ENCODE data around the gene MDH2.
A peak's percentile ranks its signal among the peaks of the same experiment; 100 is the strongest.

DNA sequence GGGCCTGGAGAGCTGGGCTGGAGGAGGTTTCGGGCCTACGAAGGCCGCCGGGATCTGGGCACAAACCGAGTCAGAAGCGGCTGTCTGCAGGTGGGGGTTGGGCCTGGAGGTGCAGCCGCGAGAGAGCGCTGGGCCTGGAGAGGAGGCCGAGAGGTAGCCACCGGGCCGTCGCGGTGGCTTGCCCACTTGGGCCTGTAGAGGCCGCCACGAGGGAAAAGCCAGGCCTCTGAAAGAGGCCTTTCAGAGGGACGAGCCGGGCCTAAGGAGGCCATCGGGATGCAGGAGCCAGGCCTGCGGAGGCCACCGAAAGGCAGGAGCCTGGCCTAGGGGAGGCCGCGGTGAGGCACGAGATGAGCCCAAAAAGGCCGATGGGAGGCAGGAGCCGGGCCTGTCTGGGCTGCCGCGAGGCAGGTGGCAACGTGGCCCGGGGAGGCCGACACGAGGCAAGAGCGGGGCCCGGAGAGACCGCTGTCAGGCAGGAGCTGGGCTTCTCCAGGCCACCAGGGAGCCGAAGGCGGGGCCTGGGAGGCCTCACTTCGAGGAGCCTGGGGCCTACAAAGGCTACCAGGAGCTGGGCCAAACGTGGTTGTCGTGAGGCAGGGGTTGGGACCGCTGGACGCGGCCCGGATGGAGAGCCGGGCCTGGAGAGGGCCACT, 25.6 kb downstream of the MDH2 start:
- TF ChIP-seq, protein P1, sequence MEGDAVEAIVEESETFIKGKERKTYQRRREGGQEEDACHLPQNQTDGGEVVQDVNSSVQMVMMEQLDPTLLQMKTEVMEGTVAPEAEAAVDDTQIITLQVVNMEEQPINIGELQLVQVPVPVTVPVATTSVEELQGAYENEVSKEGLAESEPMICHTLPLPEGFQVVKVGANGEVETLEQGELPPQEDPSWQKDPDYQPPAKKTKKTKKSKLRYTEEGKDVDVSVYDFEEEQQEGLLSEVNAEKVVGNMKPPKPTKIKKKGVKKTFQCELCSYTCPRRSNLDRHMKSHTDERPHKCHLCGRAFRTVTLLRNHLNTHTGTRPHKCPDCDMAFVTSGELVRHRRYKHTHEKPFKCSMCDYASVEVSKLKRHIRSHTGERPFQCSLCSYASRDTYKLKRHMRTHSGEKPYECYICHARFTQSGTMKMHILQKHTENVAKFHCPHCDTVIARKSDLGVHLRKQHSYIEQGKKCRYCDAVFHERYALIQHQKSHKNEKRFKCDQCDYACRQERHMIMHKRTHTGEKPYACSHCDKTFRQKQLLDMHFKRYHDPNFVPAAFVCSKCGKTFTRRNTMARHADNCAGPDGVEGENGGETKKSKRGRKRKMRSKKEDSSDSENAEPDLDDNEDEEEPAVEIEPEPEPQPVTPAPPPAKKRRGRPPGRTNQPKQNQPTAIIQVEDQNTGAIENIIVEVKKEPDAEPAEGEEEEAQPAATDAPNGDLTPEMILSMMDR (conservative IDR thresholded peaks at IDR 0.05; ENCODE audit: low read depth in 2 of 2): peak; percentile 33 to 63; a peak in 3 of 4 replicates
- TF ChIP-seq CREB1 (CRISPR knock-in tag; IDR thresholded peaks at IDR 0.05; ENCODE audit: low read depth): no peak
- TF ChIP-seq, protein P2, sequence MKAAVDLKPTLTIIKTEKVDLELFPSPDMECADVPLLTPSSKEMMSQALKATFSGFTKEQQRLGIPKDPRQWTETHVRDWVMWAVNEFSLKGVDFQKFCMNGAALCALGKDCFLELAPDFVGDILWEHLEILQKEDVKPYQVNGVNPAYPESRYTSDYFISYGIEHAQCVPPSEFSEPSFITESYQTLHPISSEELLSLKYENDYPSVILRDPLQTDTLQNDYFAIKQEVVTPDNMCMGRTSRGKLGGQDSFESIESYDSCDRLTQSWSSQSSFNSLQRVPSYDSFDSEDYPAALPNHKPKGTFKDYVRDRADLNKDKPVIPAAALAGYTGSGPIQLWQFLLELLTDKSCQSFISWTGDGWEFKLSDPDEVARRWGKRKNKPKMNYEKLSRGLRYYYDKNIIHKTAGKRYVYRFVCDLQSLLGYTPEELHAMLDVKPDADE (IDR thresholded peaks at IDR 0.05): no peak
- TF ChIP-seq EZH2 (IDR thresholded peaks at IDR 0.05; ENCODE audit: low read depth, unreplicated experiment): no peak
- no peak for TF ChIP-seq EZH2phosphoT487 (IDR thresholded peaks at IDR 0.05; ENCODE audit: unreplicated experiment)
- TF ChIP-seq STAT1 (IDR thresholded peaks at IDR 0.05; ENCODE audit: unreplicated experiment): no peak
- TF ChIP-seq, protein P3, sequence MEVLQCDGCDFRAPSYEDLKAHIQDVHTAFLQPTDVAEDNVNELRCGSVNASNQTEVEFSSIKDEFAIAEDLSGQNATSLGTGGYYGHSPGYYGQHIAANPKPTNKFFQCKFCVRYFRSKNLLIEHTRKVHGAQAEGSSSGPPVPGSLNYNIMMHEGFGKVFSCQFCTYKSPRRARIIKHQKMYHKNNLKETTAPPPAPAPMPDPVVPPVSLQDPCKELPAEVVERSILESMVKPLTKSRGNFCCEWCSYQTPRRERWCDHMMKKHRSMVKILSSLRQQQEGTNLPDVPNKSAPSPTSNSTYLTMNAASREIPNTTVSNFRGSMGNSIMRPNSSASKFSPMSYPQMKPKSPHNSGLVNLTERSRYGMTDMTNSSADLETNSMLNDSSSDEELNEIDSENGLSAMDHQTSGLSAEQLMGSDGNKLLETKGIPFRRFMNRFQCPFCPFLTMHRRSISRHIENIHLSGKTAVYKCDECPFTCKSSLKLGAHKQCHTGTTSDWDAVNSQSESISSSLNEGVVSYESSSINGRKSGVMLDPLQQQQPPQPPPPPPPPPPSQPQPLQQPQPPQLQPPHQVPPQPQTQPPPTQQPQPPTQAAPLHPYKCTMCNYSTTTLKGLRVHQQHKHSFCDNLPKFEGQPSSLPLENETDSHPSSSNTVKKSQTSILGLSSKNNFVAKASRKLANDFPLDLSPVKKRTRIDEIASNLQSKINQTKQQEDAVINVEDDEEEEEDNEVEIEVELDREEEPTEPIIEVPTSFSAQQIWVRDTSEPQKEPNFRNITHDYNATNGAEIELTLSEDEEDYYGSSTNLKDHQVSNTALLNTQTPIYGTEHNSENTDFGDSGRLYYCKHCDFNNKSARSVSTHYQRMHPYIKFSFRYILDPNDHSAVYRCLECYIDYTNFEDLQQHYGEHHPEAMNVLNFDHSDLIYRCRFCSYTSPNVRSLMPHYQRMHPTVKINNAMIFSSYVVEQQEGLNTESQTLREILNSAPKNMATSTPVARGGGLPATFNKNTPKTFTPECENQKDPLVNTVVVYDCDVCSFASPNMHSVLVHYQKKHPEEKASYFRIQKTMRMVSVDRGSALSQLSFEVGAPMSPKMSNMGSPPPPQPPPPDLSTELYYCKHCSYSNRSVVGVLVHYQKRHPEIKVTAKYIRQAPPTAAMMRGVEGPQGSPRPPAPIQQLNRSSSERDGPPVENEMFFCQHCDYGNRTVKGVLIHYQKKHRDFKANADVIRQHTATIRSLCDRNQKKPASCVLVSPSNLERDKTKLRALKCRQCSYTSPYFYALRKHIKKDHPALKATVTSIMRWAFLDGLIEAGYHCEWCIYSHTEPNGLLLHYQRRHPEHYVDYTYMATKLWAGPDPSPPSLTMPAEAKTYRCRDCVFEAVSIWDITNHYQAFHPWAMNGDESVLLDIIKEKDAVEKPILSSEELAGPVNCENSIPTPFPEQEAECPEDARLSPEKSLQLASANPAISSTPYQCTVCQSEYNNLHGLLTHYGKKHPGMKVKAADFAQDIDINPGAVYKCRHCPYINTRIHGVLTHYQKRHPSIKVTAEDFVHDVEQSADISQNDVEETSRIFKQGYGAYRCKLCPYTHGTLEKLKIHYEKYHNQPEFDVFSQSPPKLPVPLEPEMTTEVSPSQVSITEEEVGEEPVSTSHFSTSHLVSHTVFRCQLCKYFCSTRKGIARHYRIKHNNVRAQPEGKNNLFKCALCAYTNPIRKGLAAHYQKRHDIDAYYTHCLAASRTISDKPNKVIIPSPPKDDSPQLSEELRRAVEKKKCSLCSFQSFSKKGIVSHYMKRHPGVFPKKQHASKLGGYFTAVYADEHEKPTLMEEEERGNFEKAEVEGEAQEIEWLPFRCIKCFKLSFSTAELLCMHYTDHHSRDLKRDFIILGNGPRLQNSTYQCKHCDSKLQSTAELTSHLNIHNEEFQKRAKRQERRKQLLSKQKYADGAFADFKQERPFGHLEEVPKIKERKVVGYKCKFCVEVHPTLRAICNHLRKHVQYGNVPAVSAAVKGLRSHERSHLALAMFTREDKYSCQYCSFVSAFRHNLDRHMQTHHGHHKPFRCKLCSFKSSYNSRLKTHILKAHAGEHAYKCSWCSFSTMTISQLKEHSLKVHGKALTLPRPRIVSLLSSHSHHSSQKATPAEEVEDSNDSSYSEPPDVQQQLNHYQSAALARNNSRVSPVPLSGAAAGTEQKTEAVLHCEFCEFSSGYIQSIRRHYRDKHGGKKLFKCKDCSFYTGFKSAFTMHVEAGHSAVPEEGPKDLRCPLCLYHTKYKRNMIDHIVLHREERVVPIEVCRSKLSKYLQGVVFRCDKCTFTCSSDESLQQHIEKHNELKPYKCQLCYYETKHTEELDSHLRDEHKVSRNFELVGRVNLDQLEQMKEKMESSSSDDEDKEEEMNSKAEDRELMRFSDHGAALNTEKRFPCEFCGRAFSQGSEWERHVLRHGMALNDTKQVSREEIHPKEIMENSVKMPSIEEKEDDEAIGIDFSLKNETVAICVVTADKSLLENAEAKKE (CRISPR knock-in tag; IDR thresholded peaks at IDR 0.05): no peak
- 0 out of 2 replicates have a peak, but pooled peaks have one; percentile 29 for TF ChIP-seq POLR2AphosphoS5 (IDR thresholded peaks at IDR 0.05; ENCODE audit: low read depth)
- TF ChIP-seq ZNF331 (CRISPR knock-in tag; IDR thresholded peaks at IDR 0.05; ENCODE audit: low read depth): no peak
- TF ChIP-seq, protein P4, sequence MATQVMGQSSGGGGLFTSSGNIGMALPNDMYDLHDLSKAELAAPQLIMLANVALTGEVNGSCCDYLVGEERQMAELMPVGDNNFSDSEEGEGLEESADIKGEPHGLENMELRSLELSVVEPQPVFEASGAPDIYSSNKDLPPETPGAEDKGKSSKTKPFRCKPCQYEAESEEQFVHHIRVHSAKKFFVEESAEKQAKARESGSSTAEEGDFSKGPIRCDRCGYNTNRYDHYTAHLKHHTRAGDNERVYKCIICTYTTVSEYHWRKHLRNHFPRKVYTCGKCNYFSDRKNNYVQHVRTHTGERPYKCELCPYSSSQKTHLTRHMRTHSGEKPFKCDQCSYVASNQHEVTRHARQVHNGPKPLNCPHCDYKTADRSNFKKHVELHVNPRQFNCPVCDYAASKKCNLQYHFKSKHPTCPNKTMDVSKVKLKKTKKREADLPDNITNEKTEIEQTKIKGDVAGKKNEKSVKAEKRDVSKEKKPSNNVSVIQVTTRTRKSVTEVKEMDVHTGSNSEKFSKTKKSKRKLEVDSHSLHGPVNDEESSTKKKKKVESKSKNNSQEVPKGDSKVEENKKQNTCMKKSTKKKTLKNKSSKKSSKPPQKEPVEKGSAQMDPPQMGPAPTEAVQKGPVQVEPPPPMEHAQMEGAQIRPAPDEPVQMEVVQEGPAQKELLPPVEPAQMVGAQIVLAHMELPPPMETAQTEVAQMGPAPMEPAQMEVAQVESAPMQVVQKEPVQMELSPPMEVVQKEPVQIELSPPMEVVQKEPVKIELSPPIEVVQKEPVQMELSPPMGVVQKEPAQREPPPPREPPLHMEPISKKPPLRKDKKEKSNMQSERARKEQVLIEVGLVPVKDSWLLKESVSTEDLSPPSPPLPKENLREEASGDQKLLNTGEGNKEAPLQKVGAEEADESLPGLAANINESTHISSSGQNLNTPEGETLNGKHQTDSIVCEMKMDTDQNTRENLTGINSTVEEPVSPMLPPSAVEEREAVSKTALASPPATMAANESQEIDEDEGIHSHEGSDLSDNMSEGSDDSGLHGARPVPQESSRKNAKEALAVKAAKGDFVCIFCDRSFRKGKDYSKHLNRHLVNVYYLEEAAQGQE (IDR thresholded peaks at IDR 0.05; ENCODE audit: unreplicated experiment): no peak
- TF ChIP-seq JUNB (IDR thresholded peaks at IDR 0.05; ENCODE audit: unreplicated experiment): no peak
- no peak for TF ChIP-seq ZNF114 (CRISPR knock-in tag; IDR thresholded peaks at IDR 0.05)
